HG03025 (cell line): ENCODE data around the gene NUDCD3.
"Not testable (repeated sequence)": the region's sequence is repeated elsewhere in the genome, so short reads cannot be mapped to it uniquely, and the experiment has no call there.

Experiments used
- ATAC-seq: cut with Tn5 transposase; IDR thresholded peaks from one replicate; pipeline ENCODE4 v1.9.1; 2021; ENCODE audit warnings: mild to moderate bottlenecking, moderate library complexity; ENCODE audit not compliant: unreplicated experiment, low FRiP score

The NUDCD3 gene

DNA sequence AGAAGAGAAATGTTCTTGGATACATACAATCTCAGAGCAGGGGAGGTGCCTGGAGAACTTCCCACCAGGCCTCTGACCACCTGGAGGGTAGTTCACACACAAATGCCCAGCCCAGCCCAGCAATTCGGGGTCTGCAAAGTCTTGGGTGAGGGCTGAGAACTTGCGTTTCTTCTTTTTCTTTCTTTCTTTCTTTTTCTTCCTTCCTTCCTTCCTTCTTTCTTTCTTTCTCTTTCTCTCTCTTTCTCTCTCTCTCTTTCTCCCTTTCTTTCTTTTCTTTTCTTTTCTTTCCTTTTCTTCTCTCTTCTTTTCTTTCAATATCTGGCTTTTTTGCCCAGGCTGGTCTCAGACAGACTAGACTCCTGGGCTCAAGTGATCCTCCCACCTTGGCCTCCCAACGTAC, 28.3 kb upstream of the NUDCD3 start:
- ATAC-seq = no peak

DNA sequence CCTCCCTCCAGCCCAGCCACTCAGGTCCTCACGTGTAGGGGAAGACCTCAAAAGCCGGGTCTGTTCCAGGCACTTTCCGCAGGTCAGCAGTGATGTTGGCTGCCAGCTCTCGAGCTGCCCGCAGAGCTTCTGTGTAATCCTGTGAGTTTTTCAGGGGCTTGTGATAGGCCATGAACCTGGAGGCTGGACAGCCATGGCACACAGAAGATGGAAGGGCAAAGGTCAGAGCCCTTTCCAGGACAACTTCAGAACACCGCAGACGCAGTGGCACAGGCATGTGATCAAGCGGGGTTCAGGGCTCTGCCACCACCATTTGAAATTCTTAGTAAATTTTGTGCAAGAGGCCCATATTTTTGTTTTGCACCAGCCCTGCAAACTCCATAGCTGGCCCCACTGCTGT, 26.7 kb upstream of the NUDCD3 start:
- no peak for ATAC-seq

DNA sequence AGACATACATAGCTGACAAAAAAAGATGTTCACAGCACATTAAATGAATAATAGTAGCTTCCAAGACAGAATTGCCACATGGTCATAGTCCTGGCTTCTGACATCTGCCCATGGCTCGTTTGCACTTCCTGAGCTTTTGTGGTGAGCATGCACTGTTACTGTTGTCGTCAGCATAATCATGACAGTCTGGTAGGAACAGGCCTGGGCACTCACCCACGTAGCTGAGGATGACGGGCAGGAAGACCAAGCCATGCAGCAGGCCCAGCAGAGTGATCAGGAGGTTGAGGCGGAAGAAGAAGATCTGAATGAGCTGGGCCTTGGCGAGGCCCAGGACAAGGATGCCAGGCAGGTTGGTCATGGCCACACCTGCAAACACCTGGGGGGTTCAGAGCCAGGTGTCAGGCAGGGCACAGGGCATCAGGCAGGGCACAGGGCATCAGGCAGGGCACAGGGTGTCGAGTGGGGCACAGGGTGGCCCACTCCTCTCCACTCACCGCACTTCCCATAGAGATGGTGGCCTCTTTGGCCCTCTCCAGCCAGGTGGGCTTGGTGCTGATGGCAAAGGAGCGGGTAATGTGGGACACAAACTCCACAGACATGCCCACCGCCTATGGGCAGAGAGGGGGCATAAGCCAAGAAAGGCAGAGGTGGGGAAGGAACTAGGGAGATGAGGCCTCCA, 25.3 kb upstream of the NUDCD3 start:
- no peak for ATAC-seq

DNA sequence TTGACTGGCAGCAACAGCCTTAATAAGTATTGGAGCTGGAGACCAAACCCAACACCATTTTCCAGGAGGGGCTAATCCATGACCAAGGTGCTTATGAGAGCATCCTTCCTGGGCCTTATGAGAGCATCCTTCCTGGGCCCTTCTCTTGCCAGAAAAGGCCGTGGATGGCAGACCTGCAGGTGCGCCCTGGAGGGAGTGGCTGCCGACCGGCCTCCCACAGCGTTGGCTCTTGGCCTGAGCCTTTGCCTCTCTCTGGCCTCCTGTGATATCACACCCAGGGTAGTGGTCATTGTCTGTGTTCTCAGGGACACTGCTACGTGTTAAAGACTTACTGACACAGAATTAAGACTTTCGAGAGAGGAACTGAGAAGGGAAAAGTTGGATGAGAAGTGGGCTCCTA, 22.3 kb upstream of the NUDCD3 start:
- no peak for ATAC-seq

DNA sequence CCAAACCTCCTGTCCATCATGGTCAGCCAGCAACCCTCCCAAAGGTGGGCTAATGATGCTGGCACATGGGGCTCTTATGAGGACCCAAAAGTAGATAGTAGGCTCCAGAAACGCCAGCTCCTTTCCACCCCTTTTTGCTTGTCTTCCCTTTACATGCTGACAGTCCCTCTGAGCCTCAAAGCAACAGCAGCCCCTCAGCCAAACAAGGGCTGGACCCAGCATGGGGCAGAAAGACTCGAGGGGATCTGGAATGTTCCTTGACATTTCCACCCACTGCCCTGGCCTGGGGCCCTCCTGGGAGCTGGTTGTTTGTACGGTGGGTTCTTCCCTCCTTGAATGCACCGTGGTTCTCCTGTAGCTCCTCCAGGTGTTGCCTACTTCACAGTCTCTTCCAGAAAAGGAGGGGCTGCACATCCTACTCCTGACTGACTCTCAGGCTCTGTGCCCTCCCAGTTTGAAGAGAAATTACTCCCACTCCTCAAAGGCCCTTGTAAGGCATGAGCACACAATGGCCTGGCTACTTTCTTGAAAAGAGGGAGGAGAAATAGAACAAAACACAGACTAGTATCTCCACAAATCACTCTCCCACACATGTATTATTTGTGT, 21.5 kb upstream of the NUDCD3 start:
- no peak for ATAC-seq

DNA sequence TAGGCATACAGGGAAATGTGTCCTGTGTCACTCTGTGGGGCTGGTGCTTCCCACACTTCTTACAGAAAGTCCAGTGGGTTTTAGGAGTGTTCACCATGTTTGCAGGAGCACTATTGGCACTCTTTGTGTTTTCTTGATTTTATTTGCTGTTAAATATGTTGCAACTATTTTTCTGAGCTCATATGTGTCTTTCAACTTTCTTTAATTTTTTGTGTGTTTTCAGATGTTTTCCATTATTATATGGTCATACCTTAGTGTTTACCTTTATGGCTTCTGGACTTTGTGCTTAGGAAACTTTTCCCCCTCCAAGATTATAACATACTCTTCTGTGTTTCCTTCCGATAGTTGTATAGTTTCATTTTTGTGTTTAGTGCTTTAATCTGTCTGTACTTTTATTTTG, 20.8 kb upstream of the NUDCD3 start:
- ATAC-seq = no peak

DNA sequence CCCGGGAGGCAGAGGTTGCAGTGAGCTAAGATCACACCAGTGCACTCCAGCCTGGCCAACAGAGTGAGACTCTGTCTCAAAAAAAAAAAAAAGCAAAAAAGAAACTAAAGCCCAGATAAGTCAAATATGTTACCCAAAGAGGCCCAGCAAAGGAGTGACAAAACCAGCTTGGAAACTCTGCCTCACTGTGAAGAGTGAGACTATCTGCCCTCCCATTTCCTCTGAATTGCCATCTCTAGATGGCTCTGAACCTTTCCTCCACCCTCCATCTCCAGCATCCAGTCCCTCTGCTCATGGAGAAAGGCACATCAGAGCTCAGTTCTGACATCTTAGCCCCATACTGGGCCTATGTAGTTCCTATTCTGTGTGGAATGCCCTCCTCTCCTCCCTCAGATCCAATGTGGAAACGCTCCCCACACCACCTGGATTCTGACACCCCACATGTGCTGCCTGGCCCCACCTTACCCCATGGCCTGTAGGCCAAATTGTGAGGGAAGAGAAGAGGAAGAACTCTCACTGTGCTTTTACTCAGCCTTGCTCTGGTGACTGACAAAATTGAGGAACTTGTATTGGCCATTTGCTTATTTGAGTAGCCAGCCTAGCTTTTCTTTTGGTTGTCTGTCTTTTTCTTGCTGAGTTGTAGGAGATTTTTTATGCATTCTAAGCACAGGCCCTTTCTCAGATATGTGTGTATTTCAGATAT, 18.0 kb upstream of the NUDCD3 start:
- no peak for ATAC-seq

DNA sequence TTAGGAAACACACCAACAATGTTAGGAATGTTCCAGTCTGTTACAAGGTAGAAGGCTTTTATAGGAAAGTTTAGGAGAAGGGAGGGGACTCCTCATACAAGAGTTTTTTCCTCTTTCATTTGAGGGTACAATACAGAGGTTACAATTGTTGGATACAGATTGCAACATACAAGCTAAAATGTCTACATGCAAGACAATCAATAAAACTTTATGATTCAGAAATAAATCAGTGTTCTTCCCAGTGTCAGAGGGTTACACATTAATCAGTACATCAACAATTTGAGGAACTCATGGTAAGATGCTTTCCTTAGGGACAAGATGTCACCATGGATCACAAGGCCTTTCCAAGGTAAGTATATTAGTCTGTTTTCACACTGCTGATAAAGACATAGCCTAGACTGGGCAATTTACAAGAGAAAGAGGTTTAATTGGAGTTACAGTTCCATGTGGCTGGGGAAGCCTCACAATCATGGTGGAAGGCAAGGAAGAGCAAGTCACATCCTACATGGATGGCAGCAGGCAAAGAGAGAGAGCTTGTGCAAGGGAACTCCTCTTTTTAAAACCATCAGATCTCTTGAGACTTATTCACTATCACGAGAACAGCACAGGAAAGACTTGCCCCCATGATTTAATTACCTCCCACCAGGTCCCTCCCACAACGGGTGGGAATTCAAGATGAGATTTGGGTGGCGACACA, 16.3 kb upstream of the NUDCD3 start:
- ATAC-seq = not testable (repeated sequence)

DNA sequence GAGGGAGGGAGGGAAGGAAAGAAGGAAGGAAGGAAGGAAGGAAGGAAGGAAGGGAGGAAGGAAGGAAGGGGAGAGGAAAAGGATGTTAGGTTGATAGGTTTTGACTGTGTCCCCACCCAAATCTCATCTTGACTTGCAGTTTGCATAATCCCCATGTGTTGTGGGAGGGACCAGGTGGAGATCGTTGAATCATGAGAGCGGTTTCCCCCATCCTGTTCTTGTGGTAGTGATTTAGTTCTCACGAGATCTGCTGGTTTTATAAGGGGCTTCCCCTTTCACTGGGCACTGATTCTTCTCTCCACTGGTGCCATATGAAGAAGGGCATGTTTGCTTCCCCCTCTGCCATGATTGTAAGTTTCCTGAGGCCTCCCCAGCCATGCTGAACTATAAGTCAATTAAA, 15.1 kb upstream of the NUDCD3 start:
- no peak for ATAC-seq

DNA sequence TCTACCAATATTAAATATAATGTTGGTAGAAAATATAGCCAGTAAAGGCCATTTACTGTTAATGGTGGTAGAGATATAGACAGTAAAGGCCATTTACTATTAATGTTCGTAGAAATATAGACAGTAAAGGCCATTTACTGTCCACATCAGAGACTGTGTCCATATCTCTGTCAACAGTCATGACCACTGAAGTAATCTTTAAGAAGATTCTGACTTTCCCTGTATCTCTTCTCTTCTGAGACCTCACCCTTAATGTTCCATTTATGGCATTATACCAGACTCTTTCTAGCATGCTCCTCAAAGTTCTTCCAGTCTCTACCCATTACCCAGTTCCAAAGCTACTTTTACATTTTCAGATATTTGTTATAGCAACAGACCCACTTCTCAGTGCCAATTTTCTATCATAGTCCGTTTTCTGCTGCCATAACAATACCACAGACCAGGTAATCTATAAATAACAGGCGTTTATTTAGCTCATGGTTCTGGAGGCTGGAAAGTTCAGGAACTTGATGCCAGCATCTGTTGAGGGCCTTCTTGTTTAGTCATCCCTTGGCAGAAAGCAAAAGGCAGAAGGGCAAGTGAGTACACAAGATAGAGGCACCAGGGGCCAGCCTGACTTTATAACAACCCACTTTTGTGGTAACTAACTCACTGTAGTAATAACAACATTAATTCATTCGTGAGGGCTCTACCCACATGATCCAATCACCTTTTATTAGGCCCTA, 7.9 kb upstream of the NUDCD3 start:
- ATAC-seq = no peak

DNA sequence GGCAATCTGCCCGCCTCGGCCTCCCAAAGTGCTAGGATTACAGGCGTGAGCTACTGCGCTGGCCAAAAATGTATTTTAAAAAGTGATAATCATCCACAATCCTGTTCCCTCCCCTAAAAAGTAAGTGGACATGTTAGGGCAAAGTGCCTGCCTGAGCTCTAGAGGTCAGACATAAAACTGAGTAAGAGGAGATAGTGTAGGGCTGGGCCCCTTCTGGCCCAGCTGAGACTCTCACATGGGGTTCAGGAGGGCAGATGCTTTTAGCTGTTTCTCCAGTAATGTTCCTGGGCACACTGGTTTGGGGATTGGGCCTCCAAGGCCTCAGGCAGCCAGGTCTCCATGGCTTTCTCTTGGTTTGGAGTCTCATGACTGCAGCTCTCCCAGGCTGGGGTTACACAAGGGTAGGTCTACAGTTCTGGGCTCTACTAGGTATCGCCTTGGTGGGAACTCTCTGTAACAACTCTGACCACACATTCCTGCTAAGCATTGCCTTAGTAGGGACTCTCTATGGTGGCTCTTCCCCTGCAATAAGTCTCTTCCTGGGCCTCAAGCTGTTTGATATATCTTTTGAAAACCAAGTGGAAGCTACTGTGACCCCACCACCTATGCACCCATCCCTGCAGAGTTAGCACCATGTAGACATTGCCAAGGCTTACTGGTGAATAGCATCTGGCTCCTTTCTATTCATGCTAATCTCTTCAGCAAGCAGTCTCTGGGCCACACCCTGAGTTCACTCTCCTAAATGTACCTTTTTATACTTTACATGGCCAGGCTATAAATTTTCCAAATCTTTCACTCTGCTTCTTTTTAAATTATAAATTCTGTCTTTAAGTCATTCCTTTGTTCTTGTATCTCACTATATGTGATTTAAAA, 6.9 kb upstream of the NUDCD3 start:
- ATAC-seq = no peak

DNA sequence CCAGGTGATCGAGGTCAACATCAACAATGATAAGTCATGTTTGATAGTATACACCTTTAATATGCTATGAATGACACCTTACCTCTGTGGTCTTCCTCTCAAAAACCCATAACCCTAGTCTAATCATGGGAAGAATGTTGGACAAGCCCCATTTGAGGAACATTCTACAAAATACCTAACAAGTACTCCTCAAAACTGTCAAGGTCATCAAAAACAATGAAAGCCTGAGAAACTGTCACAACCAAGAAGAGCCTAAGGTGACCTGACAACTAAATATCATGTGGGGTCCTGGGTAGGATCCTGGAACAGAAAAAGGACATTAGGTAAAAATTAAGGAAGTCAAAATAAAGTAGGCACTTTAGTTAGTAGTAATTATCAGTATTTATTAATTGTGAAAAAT, 5.9 kb upstream of the NUDCD3 start:
- ATAC-seq = no peak

DNA sequence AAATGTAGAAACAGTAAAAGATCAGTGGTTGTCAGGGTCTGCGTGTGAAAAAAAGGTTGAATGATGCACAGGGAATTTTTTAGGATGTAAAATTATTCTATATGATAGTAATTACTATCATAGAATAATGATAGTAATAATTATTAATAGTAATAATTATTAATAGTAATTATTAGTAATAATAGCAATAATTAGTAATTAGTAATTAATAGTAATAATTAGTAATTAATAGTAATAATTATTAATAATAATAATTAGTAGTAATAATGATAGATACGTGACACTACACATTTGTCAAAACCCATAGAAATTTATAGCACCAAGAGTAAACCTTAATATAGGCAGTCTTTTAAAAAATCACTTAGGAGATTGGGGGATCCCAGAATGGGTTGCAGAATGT, 4.5 kb upstream of the NUDCD3 start:
- ATAC-seq = no peak

DNA sequence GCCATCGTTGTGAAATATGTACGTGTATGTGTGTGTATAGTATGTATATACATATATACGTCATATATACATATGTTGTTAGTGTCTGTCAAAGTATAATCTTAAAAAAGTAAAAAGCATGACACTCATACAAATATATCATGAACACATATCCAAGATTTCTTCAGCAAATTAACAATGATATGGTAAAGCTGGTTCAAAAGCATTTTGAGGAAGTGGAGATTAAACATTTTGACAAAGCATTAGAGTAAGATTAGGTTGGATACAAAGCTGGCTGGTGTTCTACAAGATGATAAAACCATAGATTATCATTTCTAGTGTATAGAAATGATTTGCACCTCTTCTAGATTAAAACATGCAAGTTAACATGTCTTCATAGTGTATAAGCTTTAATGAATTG, 771 bp upstream of the NUDCD3 start:
- no peak for ATAC-seq

DNA sequence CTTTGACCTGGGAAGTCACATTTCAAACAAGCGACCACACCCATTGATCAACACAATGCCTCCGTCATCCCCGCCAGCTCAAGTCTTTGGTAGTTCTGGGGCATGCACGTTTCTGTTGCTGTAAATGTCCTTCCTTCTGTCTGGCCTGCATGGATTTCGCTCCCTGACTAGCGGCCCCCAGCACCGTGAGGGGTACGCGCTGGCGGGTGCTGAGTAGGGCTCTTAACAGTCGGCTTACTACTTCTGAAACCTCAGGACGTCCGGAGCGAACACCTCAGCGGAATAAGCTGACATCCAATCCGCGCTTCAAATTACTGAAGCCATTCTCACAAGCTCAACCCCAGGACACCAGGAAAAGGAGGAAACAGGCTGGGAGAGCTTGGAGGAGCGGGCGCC, 505 bp downstream of the NUDCD3 start:
- ATAC-seq = peak; percentile 23

DNA sequence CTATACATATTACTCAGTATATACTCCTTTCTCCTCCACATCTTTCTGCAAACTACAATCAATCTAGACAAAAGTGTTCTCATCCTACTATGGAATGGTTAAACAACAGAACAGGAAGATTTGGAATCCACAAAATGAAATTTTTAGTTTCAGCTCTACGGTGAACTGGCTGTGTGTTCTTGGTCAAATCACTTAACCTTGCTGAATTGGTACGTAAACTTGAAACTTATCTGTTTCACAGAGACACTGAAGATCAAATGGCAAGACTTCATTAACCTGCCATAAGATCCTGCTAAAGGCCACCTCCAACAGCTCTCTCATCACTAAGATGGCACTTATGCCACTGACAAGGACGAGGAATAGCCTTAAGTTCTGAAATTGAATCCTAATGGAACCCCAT, 1.5 kb downstream of the NUDCD3 start:
- no peak for ATAC-seq

DNA sequence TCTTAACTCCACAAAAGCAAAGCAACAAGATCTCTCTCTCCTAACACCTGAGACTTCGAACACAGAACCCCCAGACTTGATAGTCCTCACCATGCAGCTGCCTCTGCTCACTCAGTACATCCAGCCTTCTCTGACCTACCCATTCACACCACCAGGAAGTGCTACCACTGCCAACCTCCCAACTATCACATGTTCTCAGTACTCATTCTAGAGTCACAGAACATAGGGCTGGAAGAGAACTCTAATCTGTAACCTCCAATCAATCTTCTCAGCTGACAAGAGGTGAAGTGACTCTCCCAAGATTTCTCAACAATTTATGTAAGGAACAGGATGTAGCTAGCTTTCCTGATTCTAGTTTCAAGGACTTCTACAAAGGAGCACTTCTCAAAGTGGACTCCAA, 3.8 kb downstream of the NUDCD3 start:
- no peak for ATAC-seq

DNA sequence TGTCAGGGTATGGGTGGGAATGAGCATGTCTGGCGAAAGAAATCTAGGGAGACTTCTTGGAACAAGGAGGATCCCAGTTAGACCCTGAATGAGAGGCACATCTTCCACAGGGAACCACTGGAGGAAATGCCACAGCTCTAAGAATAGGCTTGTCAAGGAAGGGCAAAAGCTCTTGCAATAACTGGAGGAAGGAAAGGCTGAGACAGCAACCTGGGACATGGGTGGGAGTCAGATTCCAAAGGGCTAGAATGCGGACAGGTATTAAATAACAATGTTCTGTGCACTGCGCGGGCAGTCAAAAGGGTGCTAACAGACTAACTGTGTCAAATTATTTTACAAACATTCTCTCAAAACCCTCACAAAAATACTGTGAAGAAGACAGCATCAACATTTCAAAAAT, 4.5 kb downstream of the NUDCD3 start:
- ATAC-seq = no peak

DNA sequence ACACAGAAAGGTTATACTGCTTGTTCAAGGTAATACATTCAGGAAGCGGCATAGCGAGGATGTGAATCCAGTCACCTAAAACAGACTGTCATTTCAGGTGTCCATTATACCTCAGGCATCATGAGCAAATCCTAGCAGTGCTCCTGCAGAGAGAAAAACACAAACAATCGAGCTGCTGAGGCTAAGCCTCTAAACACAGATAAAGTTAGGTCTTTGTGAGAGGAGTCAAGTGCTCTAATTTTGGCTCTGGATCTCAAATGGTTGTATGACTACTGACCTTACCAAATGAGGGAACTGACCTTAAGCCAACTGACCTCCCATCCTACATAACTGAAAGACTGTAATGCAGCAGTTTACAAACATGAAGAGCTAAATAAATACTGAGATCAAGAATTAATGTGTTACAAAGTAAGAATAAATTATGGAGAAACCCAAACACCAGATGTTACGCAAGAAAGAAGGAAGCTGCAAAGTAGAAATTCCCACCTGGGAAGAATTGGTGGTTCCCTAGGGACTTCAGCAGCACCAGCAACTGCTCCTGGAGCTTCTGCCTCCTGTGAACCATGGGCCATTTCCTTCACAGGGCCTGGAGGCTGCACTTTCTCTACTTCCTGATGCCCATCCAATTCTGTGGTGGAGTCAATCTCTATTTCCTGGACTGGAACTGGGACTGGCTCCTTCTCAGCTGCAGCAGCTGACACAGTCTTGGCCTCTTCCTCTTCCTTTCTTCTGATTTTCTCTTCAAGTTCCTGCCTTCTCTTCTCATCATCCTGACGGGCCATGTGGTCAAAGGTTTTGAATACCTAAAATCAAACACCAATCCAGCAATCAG, 5.8 kb downstream of the NUDCD3 start:
- ATAC-seq = no peak
